Measurements from ENCODE around the gene LMAN1.

DNA sequence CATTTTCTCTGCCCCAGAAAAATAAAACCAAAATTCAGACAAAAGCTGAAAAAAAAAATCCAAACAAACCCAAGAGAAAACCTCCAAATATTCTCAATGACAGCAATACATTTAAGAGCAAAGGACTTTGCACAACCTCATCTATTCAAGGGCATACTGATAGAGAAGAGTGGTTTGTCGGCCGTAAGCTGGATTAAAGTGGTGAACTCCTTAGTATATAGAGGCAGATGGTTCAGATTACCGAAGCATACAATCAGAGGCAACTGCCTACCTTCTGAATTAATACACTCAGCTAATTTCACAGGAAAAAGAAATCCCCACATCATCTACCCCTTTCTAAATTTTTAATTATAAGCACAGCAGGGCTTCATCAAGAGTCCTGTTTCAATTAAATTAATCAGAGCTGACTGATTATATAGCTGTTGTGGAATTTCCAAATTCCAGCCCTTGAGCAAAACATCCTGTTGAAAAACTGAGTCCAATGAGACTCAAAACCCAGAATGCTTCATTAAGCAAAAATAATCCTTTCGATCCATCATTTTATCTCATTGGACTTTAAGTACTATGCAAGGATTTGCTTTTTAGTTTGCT, 40.5 kb downstream of the LMAN1 start, which contains the start of gene CPLX4:
- TF ChIP-seq POLR2A (IDR thresholded peaks at IDR 0.05; ENCODE audit: low read depth, low read length) (no peak), POLR2AphosphoS5 (IDR thresholded peaks at IDR 0.05; ENCODE audit: low read depth, low read length) (no peak), TAF1 (IDR thresholded peaks at IDR 0.05; ENCODE audit: low read depth, low read length) (no peak), SPI1 (IDR thresholded peaks at IDR 0.05; ENCODE audit: low read depth, low read length) (no peak), PAX5 (IDR thresholded peaks at IDR 0.05; ENCODE audit: insufficient read depth, low read length, severe bottlenecking) (no peak), POU2F2 (IDR thresholded peaks at IDR 0.05; ENCODE audit: low read depth, low read length) (no peak)

All from GM12891 (cell line).